Activated CD4-positive, alpha-beta memory T cell treated with anti-CD3 and anti-CD28 coated beads, Interleukin-2, amount 10 ng/mL, durations not matched to agents 7 days and 5 days (primary cell): ENCODE measurements around the gene SCARF2. TPM values are rescaled to one million over a fixed set of nuclear protein-coding genes. Genes with fewer than 3 reads are reported as not detected.
"Not testable (repeated sequence)": the region's sequence is repeated elsewhere in the genome, so short reads cannot be mapped to it uniquely, and the experiment has no call there.

ENCODE experiments used
- CTCF ChIA-PET: fragments of 350-600 bp; sonication (Branson Sonifier 250); formaldehyde crosslinking; loops from one replicate; lab custom pipeline; 2021; ENCODE audit warnings: antibody characterized with exemption, inconsistent platforms; lab: Charles Lee
- POLR2A ChIA-PET: fragments of 350-600 bp; sonication (Branson Sonifier 250); formaldehyde crosslinking; loops from one replicate; lab custom pipeline; 2021; ENCODE audit warnings: antibody characterized with exemption; lab: Charles Lee
- DNase-seq: peaks from one replicate; pipeline ENCODE4 v3.0.0-alpha.2; 2020
- H3K27ac Mint-ChIP-seq: one replicate; pipeline ENCODE4 v1.8.0; 2021; ENCODE audit warnings: mild to moderate bottlenecking, mixed read lengths
- H3K27me3 Mint-ChIP-seq: one replicate; pipeline ENCODE4 v1.8.0; 2021; ENCODE audit warnings: mixed read lengths
- H3K36me3 Mint-ChIP-seq: one replicate; pipeline ENCODE4 v1.8.0; 2021; ENCODE audit warnings: low read depth, mixed read lengths
- H3K4me1 Mint-ChIP-seq: one replicate; pipeline ENCODE4 v1.8.0; 2021; ENCODE audit warnings: mixed read lengths
- H3K4me3 Mint-ChIP-seq: one replicate; pipeline ENCODE4 v1.8.0; 2021; ENCODE audit warnings: mild to moderate bottlenecking, mixed read lengths
- H3K9me3 Mint-ChIP-seq: one replicate; pipeline ENCODE4 v1.8.0; 2021; ENCODE audit warnings: mixed read lengths
- total RNA-seq, 2 experiments: library from RNA; stranded (reverse); gene quantifications; one replicate each; pipeline ENCODE4 v1.2.3, GENCODE V29; 2021

Gene SCARF2
- 1 to 10 TPM; 1.1 to 1.2 TPM for total RNA-seq

- ChIA-PET POLR2A (no interaction called here), CTCF (no interaction called here)
- Mint-ChIP-seq H3K27me3 (peaks cover 47% of the 10 kb centered on the region), H3K27ac (no peak within 1 kb of the TSS), H3K4me1 (peaks cover 11% of the 10 kb centered on the region), H3K4me3 (peak within 1 kb of the TSS; percentile 25), H3K36me3 (peaks cover 6% of the 10 kb centered on the region), H3K9me3 (no peaks in the 10 kb centered on the region)
- DNase-seq, result no peak
Measured at GRCh38 chr22:20437613-20438426, at the start of gene SCARF2. Gene SCARF2, minus strand, starts transcription at chr22:20437825. Its CDS starts 71 bp downstream, at chr22:20437754.

DNA sequence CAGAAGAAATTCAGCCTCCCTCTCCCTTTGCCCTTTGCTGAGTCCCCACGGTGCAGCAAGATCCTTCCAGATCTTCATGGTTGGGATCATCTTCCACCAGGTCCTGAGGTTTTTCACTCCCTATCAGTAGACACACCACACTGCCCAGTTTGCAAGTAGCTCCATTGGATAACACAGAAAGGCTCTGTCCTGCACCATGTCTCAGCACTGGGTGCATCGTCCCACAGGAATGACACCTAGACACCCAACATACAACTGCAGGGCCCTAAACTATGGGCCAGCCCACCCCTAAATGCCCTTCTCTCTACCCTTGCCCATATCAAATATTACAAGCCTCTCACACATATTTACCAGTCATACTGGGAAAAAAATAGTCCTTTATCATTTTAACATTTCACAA lies 48.6 kb upstream of the SCARF2 start:
- Mint-ChIP-seq H3K4me3 (no peak overlapping the region), H3K27ac (no peak overlapping the region), H3K27me3 (no peaks in the 10 kb centered on the region), H3K9me3 (no peaks in the 10 kb centered on the region), H3K4me1 (peaks cover 14% of the 10 kb centered on the region), H3K36me3 (peaks cover 38% of the 10 kb centered on the region)
- no peak for DNase-seq
- ChIA-PET CTCF (interaction anchor here (0.7 kb wide), 1 partner anchor 169 kb away, joined by 4 read pairs; no protein-coding TSS in a partner anchor), POLR2A (no interaction called here)

DNA sequence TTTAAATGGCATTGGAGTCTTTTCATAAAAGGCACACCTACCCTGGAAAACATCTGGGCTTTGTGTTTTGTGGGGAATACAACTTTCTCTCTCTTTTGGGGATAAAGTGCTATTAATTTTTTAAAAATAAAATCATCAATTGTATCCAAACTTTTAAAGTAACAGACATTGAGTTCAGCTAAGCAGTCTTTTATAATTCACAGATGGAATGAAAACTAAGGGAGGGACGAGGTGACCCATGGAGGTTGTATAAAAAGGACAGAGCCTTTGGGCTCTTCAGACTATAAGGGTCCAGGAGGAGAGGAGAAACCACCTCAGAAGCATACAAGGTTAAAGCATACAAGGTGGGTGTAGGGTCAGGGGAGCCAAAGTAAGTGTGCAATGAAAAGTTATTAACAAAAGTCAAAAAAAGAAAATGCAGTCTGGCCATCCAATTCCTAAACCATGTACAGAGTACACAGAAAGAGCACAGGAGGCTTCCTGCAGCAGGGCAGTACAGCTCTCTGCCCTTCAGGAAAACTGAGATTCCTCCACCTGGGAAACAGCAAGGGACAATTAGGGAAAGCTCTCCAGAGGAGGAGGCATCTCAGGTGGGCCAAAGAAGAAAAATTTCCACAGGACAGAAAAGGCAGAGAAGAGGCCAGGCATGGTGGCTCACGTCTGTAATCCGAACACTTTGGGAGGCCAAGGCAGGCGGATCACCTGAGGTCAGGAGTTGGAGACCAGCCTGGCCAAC lies 47.5 kb upstream of the SCARF2 start:
- CTCF ChIA-PET, result interaction anchor here (0.7 to 1.1 kb wide), 2 partner anchors 9 to 168 kb away, joined by 3 to 4 read pairs; no protein-coding TSS in a partner anchor

GRCh38 chr22:20483771-20484170 lies 46.1 kb upstream of the SCARF2 start:
- DNase-seq, result no peak
- Mint-ChIP-seq H3K27ac (no peak overlapping the region), H3K27me3 (no peaks in the 10 kb centered on the region), H3K4me1 (peaks cover 14% of the 10 kb centered on the region), H3K36me3 (peaks cover 41% of the 10 kb centered on the region), H3K9me3 (no peaks in the 10 kb centered on the region), H3K4me3 (no peak overlapping the region)
- CTCF ChIA-PET, result no interaction called here
- POLR2A ChIA-PET, result interaction anchor here (1.1 kb wide), 1 partner anchor 11 kb away, joined by 3 read pairs; no protein-coding TSS in a partner anchor

More for the DNA sequence above, 47.5 kb upstream of the SCARF2 start:
- no peak overlapping the region for H3K27ac Mint-ChIP-seq
- DNase-seq, result no peak
- H3K27me3 Mint-ChIP-seq, result no peaks in the 10 kb centered on the region
- no peaks in the 10 kb centered on the region for H3K9me3 Mint-ChIP-seq
- POLR2A ChIA-PET, result interaction anchor here (0.6 kb wide), 1 partner anchor 25 kb away, joined by 3 read pairs; no protein-coding TSS in a partner anchor
- H3K4me3 Mint-ChIP-seq, result no peak overlapping the region
- peaks cover 12% of the 10 kb centered on the region for H3K4me1 Mint-ChIP-seq
- H3K36me3 Mint-ChIP-seq, result peaks cover 38% of the 10 kb centered on the region

GRCh38 chr22:20483143-20483506 lies 45.5 kb upstream of the SCARF2 start:
- CTCF ChIA-PET, result interaction anchor here (1.2 kb wide), 1 partner anchor 31 kb away, joined by 3 read pairs; no protein-coding TSS in a partner anchor
- DNase-seq, H3K27ac Mint-ChIP-seq, POLR2A ChIA-PET, H3K4me3 Mint-ChIP-seq, H3K9me3 Mint-ChIP-seq, H3K27me3 Mint-ChIP-seq: not testable (repeated sequence)
- Mint-ChIP-seq H3K4me1 (peaks cover 11% of the 10 kb centered on the region), H3K36me3 (peaks cover 36% of the 10 kb centered on the region)

GRCh38 chr22:20479612-20480196 lies 42.1 kb upstream of the SCARF2 start:
- DNase-seq, result no peak
- Mint-ChIP-seq H3K4me1 (peaks cover 27% of the 10 kb centered on the region), H3K36me3 (peaks cover 27% of the 10 kb centered on the region), H3K27me3 (no peaks in the 10 kb centered on the region), H3K4me3 (no peak overlapping the region), H3K9me3 (no peaks in the 10 kb centered on the region), H3K27ac (no peak overlapping the region)
- ChIA-PET POLR2A (interaction anchor here (1.0 kb wide), 1 partner anchor 15 kb away, joined by 4 read pairs; no protein-coding TSS in a partner anchor), CTCF (no interaction called here)

DNA sequence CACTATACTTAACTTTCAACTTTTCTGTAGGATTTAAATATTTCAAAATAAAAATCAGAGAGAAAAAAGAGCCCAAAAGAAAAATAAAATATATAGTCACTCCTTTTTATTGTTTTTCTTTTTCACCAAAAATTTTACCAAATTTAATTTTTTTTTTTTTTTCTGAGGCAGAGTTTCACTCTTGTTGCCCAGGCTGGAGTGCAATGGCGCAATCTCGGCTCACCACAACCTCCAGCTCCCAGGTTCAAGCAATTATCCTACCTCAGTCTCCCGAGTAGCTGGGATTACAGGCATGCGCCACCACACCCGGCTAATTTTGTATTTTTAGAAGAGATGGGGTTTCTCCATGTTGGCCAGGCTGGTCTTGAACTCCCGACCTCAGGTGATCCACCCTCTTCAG lies 40.4 kb upstream of the SCARF2 start:
- H3K27ac Mint-ChIP-seq, H3K9me3 Mint-ChIP-seq, H3K4me3 Mint-ChIP-seq, POLR2A ChIA-PET, DNase-seq, H3K27me3 Mint-ChIP-seq: not testable (repeated sequence)
- Mint-ChIP-seq H3K4me1 (peaks cover 31% of the 10 kb centered on the region), H3K36me3 (peaks cover 19% of the 10 kb centered on the region)
- CTCF ChIA-PET, result interaction anchor here (0.7 kb wide), 1 partner anchor 14 kb away, joined by 4 read pairs; no protein-coding TSS in a partner anchor

DNA sequence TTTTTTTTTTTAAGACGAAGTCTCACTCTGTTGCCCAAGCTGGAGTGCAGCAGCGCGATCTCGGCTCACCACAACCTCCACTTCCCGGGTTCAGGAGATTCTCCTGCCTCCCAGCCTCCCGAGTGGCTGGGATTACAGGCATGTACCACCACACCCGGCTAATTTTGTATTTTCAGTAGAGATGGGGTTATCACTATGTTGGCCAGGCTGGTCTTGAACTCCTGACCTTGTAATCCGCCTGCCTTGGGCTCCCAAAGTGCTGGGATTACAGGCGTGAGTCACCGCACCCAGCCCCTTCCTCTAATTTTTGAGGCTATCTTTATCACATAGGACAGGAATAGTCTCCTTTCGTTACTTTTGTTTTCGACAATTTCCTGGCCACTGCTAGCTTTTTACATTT lies 37.9 kb upstream of the SCARF2 start:
- H3K27me3 Mint-ChIP-seq, CTCF ChIA-PET, DNase-seq, H3K9me3 Mint-ChIP-seq: not testable (repeated sequence)
- Mint-ChIP-seq H3K36me3 (peaks cover 27% of the 10 kb centered on the region), H3K27ac (peak overlapping the region; percentile 73), H3K4me3 (peak overlapping the region; percentile 25), H3K4me1 (peaks cover 34% of the 10 kb centered on the region)
- POLR2A ChIA-PET, result interaction anchor here (2.0 kb wide), 1 partner anchor 12 kb away, joined by 9 read pairs; no protein-coding TSS in a partner anchor

DNA sequence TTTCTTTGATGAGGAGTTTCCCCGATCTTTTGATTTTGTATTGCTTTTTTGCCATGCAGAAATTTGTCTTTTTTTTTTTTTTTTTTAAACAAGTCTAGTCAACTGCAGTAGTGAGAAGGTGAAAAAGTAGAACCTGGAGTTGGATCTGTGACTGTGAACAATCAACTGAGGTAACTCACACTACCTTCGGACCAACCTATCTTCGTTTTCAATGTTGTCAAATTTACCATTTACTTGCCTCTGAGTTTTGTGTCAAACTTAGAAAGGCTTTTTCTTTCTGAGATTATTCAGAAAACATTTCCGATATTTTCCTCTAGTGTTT lies 37.5 kb upstream of the SCARF2 start:
- Mint-ChIP-seq H3K27ac (peak overlapping the region; percentile 73), H3K4me3 (peak overlapping the region; percentile 37)

GRCh38 chr22:20472629-20473442 lies 35.2 kb upstream of the SCARF2 start:
- Mint-ChIP-seq H3K4me1 (peaks cover 36% of the 10 kb centered on the region), H3K27me3 (no peaks in the 10 kb centered on the region), H3K9me3 (no peaks in the 10 kb centered on the region), H3K4me3 (no peak overlapping the region), H3K36me3 (peaks cover 35% of the 10 kb centered on the region), H3K27ac (no peak overlapping the region)
- ChIA-PET POLR2A (interaction anchor here (0.8 to 2.0 kb wide), 3 partner anchors 8 to 35 kb away, joined by 3 to 5 read pairs (median 5); partner anchors contain the start of genes KLHL22 and MED15), CTCF (interaction anchor here (0.8 kb wide), 1 partner anchor 9 kb away, joined by 3 read pairs; no protein-coding TSS in a partner anchor)
- DNase-seq, result no peak

More for the DNA sequence above, 37.5 kb upstream of the SCARF2 start:
- Mint-ChIP-seq H3K27me3 (no peaks in the 10 kb centered on the region), H3K9me3 (no peaks in the 10 kb centered on the region), H3K36me3 (peaks cover 29% of the 10 kb centered on the region), H3K4me1 (peaks cover 31% of the 10 kb centered on the region)
- ChIA-PET CTCF (no interaction called here), POLR2A (interaction anchor here (2.0 kb wide), 1 partner anchor 11 kb away, joined by 9 read pairs; no protein-coding TSS in a partner anchor)
- no peak for DNase-seq

GRCh38 chr22:20471126-20471833 lies 33.7 kb upstream of the SCARF2 start:
- Mint-ChIP-seq H3K4me3 (no peak overlapping the region), H3K36me3 (peaks cover 35% of the 10 kb centered on the region), H3K4me1 (peaks cover 40% of the 10 kb centered on the region), H3K27me3 (no peaks in the 10 kb centered on the region), H3K27ac (no peak overlapping the region), H3K9me3 (no peaks in the 10 kb centered on the region)
- no peak for DNase-seq
- POLR2A ChIA-PET, result interaction anchor here (1.2 kb wide), 1 partner anchor 23 kb away, joined by 3 read pairs; no protein-coding TSS in a partner anchor
- CTCF ChIA-PET, result interaction anchor here (0.5 kb wide), 1 partner anchor 53 kb away, joined by 3 read pairs; no protein-coding TSS in a partner anchor
